ENCODE measurements around the gene KBTBD3.

DNA sequence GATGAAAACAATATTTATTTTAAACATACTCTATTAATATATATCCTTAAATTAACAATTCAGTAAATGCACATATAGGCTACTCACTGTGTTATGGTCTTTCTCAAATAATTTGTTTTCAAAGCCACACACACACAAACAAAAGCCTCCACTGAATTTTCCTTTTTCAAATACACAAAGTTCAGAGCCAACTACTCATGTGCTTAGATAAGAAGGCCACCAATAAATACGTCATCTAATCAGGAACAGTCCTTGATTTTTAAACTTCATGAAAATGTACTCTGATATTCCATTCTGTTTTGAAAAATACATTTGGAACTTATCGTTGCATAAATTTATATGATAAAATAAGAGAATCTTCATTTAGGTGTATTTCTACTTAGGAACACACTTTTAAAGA is 26.0 kb downstream of the KBTBD3 start:
- no peak for TF ChIP-seq POLR2A (IDR thresholded peaks at IDR 0.05)
- TF ChIP-seq, protein P1, sequence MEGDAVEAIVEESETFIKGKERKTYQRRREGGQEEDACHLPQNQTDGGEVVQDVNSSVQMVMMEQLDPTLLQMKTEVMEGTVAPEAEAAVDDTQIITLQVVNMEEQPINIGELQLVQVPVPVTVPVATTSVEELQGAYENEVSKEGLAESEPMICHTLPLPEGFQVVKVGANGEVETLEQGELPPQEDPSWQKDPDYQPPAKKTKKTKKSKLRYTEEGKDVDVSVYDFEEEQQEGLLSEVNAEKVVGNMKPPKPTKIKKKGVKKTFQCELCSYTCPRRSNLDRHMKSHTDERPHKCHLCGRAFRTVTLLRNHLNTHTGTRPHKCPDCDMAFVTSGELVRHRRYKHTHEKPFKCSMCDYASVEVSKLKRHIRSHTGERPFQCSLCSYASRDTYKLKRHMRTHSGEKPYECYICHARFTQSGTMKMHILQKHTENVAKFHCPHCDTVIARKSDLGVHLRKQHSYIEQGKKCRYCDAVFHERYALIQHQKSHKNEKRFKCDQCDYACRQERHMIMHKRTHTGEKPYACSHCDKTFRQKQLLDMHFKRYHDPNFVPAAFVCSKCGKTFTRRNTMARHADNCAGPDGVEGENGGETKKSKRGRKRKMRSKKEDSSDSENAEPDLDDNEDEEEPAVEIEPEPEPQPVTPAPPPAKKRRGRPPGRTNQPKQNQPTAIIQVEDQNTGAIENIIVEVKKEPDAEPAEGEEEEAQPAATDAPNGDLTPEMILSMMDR (IDR thresholded peaks at IDR 0.05) = no peak
- no peak for TF ChIP-seq EP300 (IDR thresholded peaks at IDR 0.05)

Measured in tibial nerve (tissue), 4 donors.